Choroid plexus epithelial cell (primary cell): ENCODE data around the gene A2M.
A peak's percentile ranks its signal among the peaks of the same experiment; 100 is the strongest.

Source experiments
- DNase-seq: peaks from one replicate; pipeline ENCODE4 v3.0.0-alpha.2; 2010; ENCODE audit warnings: low read depth
- H3K4me3 ChIP-seq: 2 replicates; pipeline ENCODE4 v1.5.1; 2011; ENCODE audit warnings: low read depth, mild to moderate bottlenecking, control low read depth, low read length, moderate library complexity
- CTCF ChIP-seq: conservative IDR thresholded peaks from 2 replicates; pipeline ENCODE4 v1.5.1; 2011; ENCODE audit warnings: low read depth, mild to moderate bottlenecking, control low read depth, inconsistent platforms, low read length, moderate library complexity

A2M gene

GRCh38 chr12:9065607-9065856 is 50.2 kb downstream of the A2M start:
- no peak for DNase-seq
- no peak overlapping the region for H3K4me3 ChIP-seq
- no peak for TF ChIP-seq CTCF

- peak; percentile 36 for DNase-seq
- H3K4me3 ChIP-seq = peak overlapping the region; percentile 72
- TF ChIP-seq CTCF = no peak
These were observed 50.7 kb downstream of the A2M start for GRCh38 chr12:9064815-9065606.

GRCh38 chr12:9064201-9064814 is 51.4 kb downstream of the A2M start:
- H3K4me3 ChIP-seq = peak overlapping the region; percentile 72
- DNase-seq = peak; percentile 56
- TF ChIP-seq CTCF = peak; percentile 41

- no peak overlapping the region for H3K4me3 ChIP-seq
- DNase-seq = no peak
- TF ChIP-seq CTCF = no peak
These were observed 63.1 kb downstream of the A2M start for GRCh38 chr12:9052610-9053009.

GRCh38 chr12:9051158-9051550 is 64.6 kb downstream of the A2M start:
- no peak overlapping the region for H3K4me3 ChIP-seq
- no peak for TF ChIP-seq CTCF
- no peak for DNase-seq

- DNase-seq = no peak
- TF ChIP-seq CTCF = no peak
- no peak overlapping the region for H3K4me3 ChIP-seq
These were observed 65.1 kb downstream of the A2M start for GRCh38 chr12:9050521-9051157.
